CD1c-positive myeloid dendritic cell (primary cell): Measurements from ENCODE around the gene TAF1C.

Source experiments
- DNase-seq: peaks from one replicate; pipeline ENCODE4 v3.0.0-alpha.2; 2016; ENCODE audit errors: extremely low spot score

TAF1C gene

GRCh38 chr16:84159800-84160199 is 27.1 kb downstream of the TAF1C start:
- DNase-seq = no peak

- no peak for DNase-seq
Measured at GRCh38 chr16:84159007-84159406, 27.9 kb downstream of the TAF1C start.

GRCh38 chr16:84156342-84156784 is 30.5 kb downstream of the TAF1C start:
- no peak for DNase-seq

GRCh38 chr16:84155771-84156170 is 31.1 kb downstream of the TAF1C start:
- DNase-seq = no peak

GRCh38 chr16:84155226-84155625 is 31.6 kb downstream of the TAF1C start:
- DNase-seq = no peak

- no peak for DNase-seq
Measured at GRCh38 chr16:84153660-84154214, 33.1 kb downstream of the TAF1C start.

GRCh38 chr16:84150926-84151325 is 35.9 kb downstream of the TAF1C start:
- DNase-seq = no peak

- DNase-seq = peak; percentile 97
Measured at GRCh38 chr16:84144859-84145639, 41.8 kb downstream of the TAF1C start, which contains the start of the genes DNAAF1 and HSDL1. Gene DNAAF1, plus strand, starts transcription at chr16:84145308. Its CDS starts 133 bp downstream, at chr16:84145441. Gene HSDL1, minus strand, starts transcription at chr16:84145177. Its CDS starts 13,856 bp downstream, at chr16:84131321.

- peak; percentile 22 for DNase-seq
Measured at GRCh38 chr16:84144209-84144858, 42.5 kb downstream of the TAF1C start.

GRCh38 chr16:84143784-84144199 is 43.1 kb downstream of the TAF1C start:
- DNase-seq = no peak

- no peak for DNase-seq
Measured at GRCh38 chr16:84143081-84143480, 43.8 kb downstream of the TAF1C start.

- DNase-seq = no peak
Measured at GRCh38 chr16:84141143-84141670, 45.6 kb downstream of the TAF1C start.

- DNase-seq = no peak
Measured at GRCh38 chr16:84139628-84140258, 47.1 kb downstream of the TAF1C start.

- DNase-seq = no peak
Measured at GRCh38 chr16:84138824-84139627, 47.8 kb downstream of the TAF1C start.

- no peak for DNase-seq
Measured at GRCh38 chr16:84138500-84138823, 48.4 kb downstream of the TAF1C start.

GRCh38 chr16:84137769-84138357 is 49.0 kb downstream of the TAF1C start:
- DNase-seq = no peak

- no peak for DNase-seq
Measured at GRCh38 chr16:84137287-84137686, 49.6 kb downstream of the TAF1C start.

GRCh38 chr16:84136331-84137125 is 50.3 kb downstream of the TAF1C start:
- no peak for DNase-seq

GRCh38 chr16:84132527-84133285 is 54.2 kb downstream of the TAF1C start:
- no peak for DNase-seq
